IMR-90 (cell line): ENCODE data around the gene DALRD3.

ENCODE experiments used
- POLR2A ChIP-seq: IDR thresholded peaks from 2 replicates; pipeline ENCODE4 v1.6.1; 2012; ENCODE audit warnings: mild to moderate bottlenecking, low read depth, low read length
- TF ChIP-seq, protein P1 (sequence below): conservative IDR thresholded peaks from 2 replicates; pipeline ENCODE4 v1.5.1; 2012; ENCODE audit warnings: mild to moderate bottlenecking, low read depth, low read length, improper control_type of control experiment

DNA sequence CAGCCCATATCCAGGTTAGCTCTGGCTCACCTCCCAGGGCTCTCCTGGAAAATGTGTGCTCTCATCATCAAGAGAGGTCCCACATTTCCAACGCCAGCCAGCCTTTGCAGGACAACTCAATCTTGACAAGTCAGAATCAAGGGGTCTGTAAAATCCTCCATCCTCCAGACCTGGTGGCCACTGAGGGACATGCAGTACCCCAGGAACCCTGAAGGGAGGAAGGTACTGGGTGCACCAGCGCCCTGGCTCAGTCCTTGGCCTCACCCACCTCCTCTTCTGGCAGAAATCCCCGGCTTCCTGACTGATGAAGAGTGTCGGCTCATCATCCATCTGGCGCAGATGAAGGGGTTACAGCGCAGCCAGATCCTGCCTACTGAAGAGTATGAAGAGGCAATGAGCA is 17.2 kb downstream of the DALRD3 start:
- TF ChIP-seq, protein P1, sequence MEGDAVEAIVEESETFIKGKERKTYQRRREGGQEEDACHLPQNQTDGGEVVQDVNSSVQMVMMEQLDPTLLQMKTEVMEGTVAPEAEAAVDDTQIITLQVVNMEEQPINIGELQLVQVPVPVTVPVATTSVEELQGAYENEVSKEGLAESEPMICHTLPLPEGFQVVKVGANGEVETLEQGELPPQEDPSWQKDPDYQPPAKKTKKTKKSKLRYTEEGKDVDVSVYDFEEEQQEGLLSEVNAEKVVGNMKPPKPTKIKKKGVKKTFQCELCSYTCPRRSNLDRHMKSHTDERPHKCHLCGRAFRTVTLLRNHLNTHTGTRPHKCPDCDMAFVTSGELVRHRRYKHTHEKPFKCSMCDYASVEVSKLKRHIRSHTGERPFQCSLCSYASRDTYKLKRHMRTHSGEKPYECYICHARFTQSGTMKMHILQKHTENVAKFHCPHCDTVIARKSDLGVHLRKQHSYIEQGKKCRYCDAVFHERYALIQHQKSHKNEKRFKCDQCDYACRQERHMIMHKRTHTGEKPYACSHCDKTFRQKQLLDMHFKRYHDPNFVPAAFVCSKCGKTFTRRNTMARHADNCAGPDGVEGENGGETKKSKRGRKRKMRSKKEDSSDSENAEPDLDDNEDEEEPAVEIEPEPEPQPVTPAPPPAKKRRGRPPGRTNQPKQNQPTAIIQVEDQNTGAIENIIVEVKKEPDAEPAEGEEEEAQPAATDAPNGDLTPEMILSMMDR: no peak
- TF ChIP-seq POLR2A: no peak
